SKM-1 treated with dmso at 0.1 percent for 144 hours (cell line): Measurements from ENCODE around the gene AREL1.

ENCODE experiments used
- DNase-seq: peaks from one replicate; lab custom pipeline; 2025; ENCODE audit not compliant: unreplicated experiment; lab: John Stamatoyannopoulos, UW

Gene AREL1

GRCh38 chr14:74660863-74661262, 52.0 kb downstream of the AREL1 start:
- no peak for DNase-seq

GRCh38 chr14:74660167-74660566, 52.7 kb downstream of the AREL1 start:
- DNase-seq: no peak

- DNase-seq: no peak
These were observed 54.2 kb downstream of the AREL1 start for GRCh38 chr14:74658535-74659131.

- DNase-seq: no peak
These were observed 55.9 kb downstream of the AREL1 start for GRCh38 chr14:74656964-74657363.

- DNase-seq: no peak
These were observed 57.1 kb downstream of the AREL1 start for GRCh38 chr14:74655599-74656395.

GRCh38 chr14:74654931-74655330, 57.9 kb downstream of the AREL1 start:
- no peak for DNase-seq

GRCh38 chr14:74653386-74654138, 59.3 kb downstream of the AREL1 start:
- no peak for DNase-seq

GRCh38 chr14:74652541-74652940, 60.3 kb downstream of the AREL1 start:
- DNase-seq: no peak

GRCh38 chr14:74650927-74651686, 61.8 kb downstream of the AREL1 start:
- no peak for DNase-seq

- DNase-seq: no peak
These were observed 63.2 kb downstream of the AREL1 start for GRCh38 chr14:74649673-74650072.

GRCh38 chr14:74649167-74649566, 63.7 kb downstream of the AREL1 start:
- no peak for DNase-seq

- DNase-seq: no peak
These were observed 64.3 kb downstream of the AREL1 start for GRCh38 chr14:74648601-74649000.

- no peak for DNase-seq
These were observed 65.0 kb downstream of the AREL1 start for GRCh38 chr14:74647678-74648461.

- no peak for DNase-seq
These were observed 65.7 kb downstream of the AREL1 start for GRCh38 chr14:74647061-74647677.

GRCh38 chr14:74645756-74646470, 67.0 kb downstream of the AREL1 start:
- DNase-seq: no peak

- no peak for DNase-seq
These were observed 67.6 kb downstream of the AREL1 start for GRCh38 chr14:74645244-74645643.

GRCh38 chr14:74641601-74642391, 71.1 kb downstream of the AREL1 start:
- DNase-seq: no peak

- DNase-seq: no peak
These were observed 73.9 kb downstream of the AREL1 start for GRCh38 chr14:74638966-74639365.

- DNase-seq: no peak
These were observed 74.8 kb downstream of the AREL1 start for GRCh38 chr14:74638066-74638465.
